GM12878 (cell line): ENCODE measurements around the gene ZNF329. TPM values are rescaled to one million over a fixed set of nuclear protein-coding genes. Genes with fewer than 3 reads are reported as not detected.

Source experiments
- ATAC-seq: fragments of 200-7000 bp; cut with Tn5 transposase; 3 replicates; pipeline ENCODE4 v1.9.1; 2020; ENCODE audit warnings: mild to moderate bottlenecking, moderate library complexity
- BruUV-seq: library from RNA; stranded (reverse); fragments of 400-500 nt; replicated peaks from 2 replicates; lab custom pipeline; 2021; lab: Mats Ljungman, UMichigan
- CTCF ChIA-PET: fragments of 300-600 bp; sonication (Branson Sonifier 250); formaldehyde crosslinking; extraction: SDS; loops from one replicate; lab custom pipeline; 2021; ENCODE audit warnings: inconsistent platforms; lab: Yijun Ruan, JAX
- POLR2A ChIA-PET: fragments of 350-600 bp; formaldehyde crosslinking; extraction: SDS; loops from one replicate; lab custom pipeline; 2021; ENCODE audit warnings: inconsistent platforms; lab: Charles Lee
- RAD21 ChIA-PET: fragments of 300-600 bp; sonication (Branson Sonifier 250); formaldehyde crosslinking; loops from one replicate; lab custom pipeline; 2023; ENCODE audit warnings: antibody characterized with exemption; ENCODE audit not compliant: unreplicated experiment; lab: Charles Lee
- SMC1A ChIA-PET: fragments of 300-600 bp; sonication (Branson Sonifier 250); formaldehyde crosslinking; loops from one replicate; lab custom pipeline; 2023; ENCODE audit not compliant: unreplicated experiment, uncharacterized antibody; lab: Charles Lee
- DNase-seq: peaks from one replicate; pipeline ENCODE4 v3.0.0-alpha.2; 2011; ENCODE audit warnings: low read depth, low spot score
- FAIRE-seq: peaks from 3 replicates; lab custom pipeline; 2011; peaks lifted over from hg19 to GRCh38; lab: Jason Lieb, UNC
- H2AFZ ChIP-seq: 2 replicates; pipeline ENCODE4 v1.6.0; 2011; ENCODE audit warnings: low read depth, low read length, control low read depth; ENCODE audit not compliant: control insufficient read depth
- H3K27ac ChIP-seq: 2 replicates; pipeline ENCODE4 v1.5.1; 2011; ENCODE audit warnings: control low read depth; ENCODE audit not compliant: control insufficient read depth, insufficient read depth
- H3K27me3 ChIP-seq, 2 experiments: replicated peaks in 1 of 2; 2 replicates each; pipeline versions ENCODE4 v1.6.0 to v1.6.1; 2011; ENCODE audit warnings: low read length in 1 of 2; ENCODE audit not compliant: control insufficient read depth in 2 of 2, insufficient read depth in 2 of 2
- H3K36me3 ChIP-seq, 2 experiments: 2 replicates each; pipeline ENCODE4 v1.5.1; 2011; ENCODE audit warnings: low read length in 1 of 2; ENCODE audit not compliant: control insufficient read depth in 2 of 2, insufficient read depth in 2 of 2
- H3K4me1 ChIP-seq: 2 replicates; pipeline ENCODE4 v1.6.1; 2011; ENCODE audit warnings: mild to moderate bottlenecking, low read length, moderate library complexity, mixed read lengths; ENCODE audit not compliant: control insufficient read depth, insufficient read depth
- H3K4me2 ChIP-seq: 2 replicates; pipeline ENCODE4 v1.6.0; 2011; ENCODE audit warnings: control low read depth; ENCODE audit not compliant: control insufficient read depth, insufficient read depth
- H3K4me3 ChIP-seq: fragments of 200-600 bp; sonication (generic); 2 replicates; pipeline ENCODE4 v1.5.1; 2016
- H3K79me2 ChIP-seq: 2 replicates; pipeline ENCODE4 v1.6.0; 2011; ENCODE audit warnings: low read length; ENCODE audit not compliant: control insufficient read depth, insufficient read depth
- H3K9ac ChIP-seq: 2 replicates; pipeline ENCODE4 v1.8.0; 2011; ENCODE audit warnings: low read length, control low read depth, mixed read lengths; ENCODE audit not compliant: control insufficient read depth, insufficient read depth
- H3K9me3 ChIP-seq: replicated peaks from 3 replicates; pipeline ENCODE4 v1.5.1; 2011; ENCODE audit warnings: mild to moderate bottlenecking, low read length; ENCODE audit not compliant: control insufficient read depth, insufficient read depth
- H4K20me1 ChIP-seq: 2 replicates; pipeline ENCODE4 v1.6.0; 2011; ENCODE audit not compliant: control insufficient read depth, insufficient read depth
- ELK1 ChIP-seq: IDR thresholded peaks from 2 replicates; pipeline ENCODE4 v1.6.1; 2012; ENCODE audit warnings: low read depth, low read length, improper control_type of control experiment
- HSF1 ChIP-seq: fragments of 150-350 bp; IDR thresholded peaks from 2 replicates; pipeline ENCODE4 v1.6.1; 2014; ENCODE audit warnings: mild to moderate bottlenecking, low read depth, low read length
- PML ChIP-seq: IDR thresholded peaks from 2 replicates; pipeline ENCODE4 v1.6.1; 2012; ENCODE audit warnings: low read length, inconsistent platforms
- RELB ChIP-seq: fragments of 450-650 bp; IDR thresholded peaks from 2 replicates; pipeline ENCODE4 v1.6.1; 2017; ENCODE audit warnings: low read depth, mild to moderate bottlenecking, moderate library complexity
- YBX1 ChIP-seq: fragments of 450-650 bp; IDR thresholded peaks from 2 replicates; pipeline ENCODE4 v1.6.1; 2016; ENCODE audit warnings: antibody characterized with exemption
- WGBS: methylation state at CpG from one replicate; pipeline ENCODE4 v1.1.6; 2016; ENCODE audit warnings: low lambda C conversion rate; ENCODE audit not compliant: insufficient replicate concordance, insufficient coverage; ENCODE audit errors: missing lambda C conversion rate; 5-methylcytosine and 5-hydroxymethylcytosine counted together
- in situ Hi-C: fragments of 300-500 bp; cut with MboI; formaldehyde crosslinking; loops from 9 replicates; pipeline ENCODE4 v1.14.3; 2018; ENCODE audit warnings: mixed read lengths
- intact Hi-C: fragments of 100-400 bp; cut with micrococcal nuclease; formaldehyde crosslinking; loops from one replicate; pipeline ENCODE4 v1.14.2; 2022; ENCODE audit not compliant: unreplicated experiment
- polyA plus RNA-seq, 11 experiments: library from polyadenylated mRNA; depleted of rRNA in 4 of 11; unstranded in 6 of 11; stranded (reverse) in 5 of 11; fragments of >200 nt; fragmentation: Nextera tagmentation in 4 of 11; fragmentation: Illumina TruSeq in 1 of 11; extraction: Ambion mirVana in 4 of 11; extraction: Trizol in 1 of 11; gene quantifications; 1 replicate in 1 of 11; 2 replicates in 10 of 11; pipeline versions ENCODE4 v1.2.1 to v1.2.3, GENCODE V29; 2011 to 2016; ENCODE audit warnings: inconsistent platforms in 2 of 11, missing spikeins in 2 of 11, low read depth in 1 of 11
- total RNA-seq, 4 experiments: library from RNA; depleted of rRNA in 3 of 4; stranded (reverse); fragments of >200 nt in 3 of 4; fragmentation: Illumina TruSeq in 1 of 4; extraction: Trizol in 1 of 4; gene quantifications; 2 replicates each; pipeline versions ENCODE4 v1.2.1 to v1.2.3, GENCODE V29; 2013 to 2021

The ZNF329 gene
- total and polyA plus RNA-seq, 10 of the 15 experiments (the other 5 are each of a cell fraction or from before 2014, with no cell fraction given) = 0.11 to 4.7 (median 0.56) TPM; not detected in 1

- no peak for TF ChIP-seq PML
- TF ChIP-seq YBX1 = no peak
- TF ChIP-seq ELK1 = no peak
- TF ChIP-seq HSF1 = no peak
- TF ChIP-seq RELB = no peak
- H3K9me3 ChIP-seq = no peaks in the 10 kb centered on the region; the same call in 2 of the 3 replicates
- H3K27me3 ChIP-seq = no peaks in the 10 kb centered on the region
- H3K27ac ChIP-seq = no peak overlapping the region
- ChIA-PET RAD21 (no interaction called here), SMC1A (no interaction called here), CTCF (no interaction called here), POLR2A (no interaction called here)
- in situ Hi-C loops = no loop called here
- no peaks in the 10 kb centered on the region for H4K20me1 ChIP-seq
- H3K79me2 ChIP-seq = no peaks in the 10 kb centered on the region
- 60% methylated on average over 3 of the region's 3 CpGs for WGBS
- no peaks in the 10 kb centered on the region for H3K36me3 ChIP-seq
- H3K4me1 ChIP-seq = no peaks in the 10 kb centered on the region
- no peak overlapping the region for H3K9ac ChIP-seq
- FAIRE-seq (no peak), ATAC-seq (no peak), DNase-seq (no peak)
- no peak overlapping the region for H3K4me2 ChIP-seq
- intact Hi-C loops = no loop called here
- no TSS peak for BruUV-seq
- H2AFZ ChIP-seq = no peak overlapping the region
- no peak overlapping the region for H3K4me3 ChIP-seq
Measured at GRCh38 chr19:58083021-58083420, 67.6 kb downstream of the ZNF329 start.
